Measurements from ENCODE around the gene LITAF. TPM values are rescaled to one million over a fixed set of nuclear protein-coding genes. Genes with fewer than 3 reads are reported as not detected.

LITAF gene
- total RNA-seq, 1 experiment from 2014 or later, result 84.2 TPM

DNA sequence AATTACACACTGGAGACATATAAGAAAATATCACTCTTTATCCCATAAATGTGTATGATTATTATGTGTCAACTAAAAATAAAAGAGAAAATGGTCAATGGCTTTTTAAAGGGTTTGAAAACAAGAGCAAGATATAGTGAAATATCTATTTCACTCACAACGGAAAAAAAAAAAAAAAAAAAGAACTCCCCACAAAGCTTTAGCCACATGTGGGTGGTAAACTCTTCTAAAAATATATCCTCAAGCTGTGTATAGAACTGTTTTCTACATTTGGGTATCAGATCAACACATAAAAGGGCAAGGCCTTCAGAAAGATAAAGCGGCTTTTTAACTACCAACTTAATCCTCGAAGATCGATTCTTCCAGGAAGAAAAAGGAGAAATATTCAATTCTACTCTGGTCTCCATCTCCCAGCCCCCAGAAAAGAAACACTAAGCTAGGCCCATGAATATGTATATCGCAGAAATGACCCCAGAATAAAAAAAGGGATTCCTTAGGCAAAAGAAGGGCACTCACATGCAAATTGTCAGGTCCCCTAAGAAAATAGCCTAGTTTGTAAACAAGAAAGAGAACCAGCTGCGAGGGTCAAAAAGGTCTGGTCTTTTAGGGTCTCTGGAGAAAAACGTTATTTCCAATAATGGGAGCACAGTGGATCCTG is 4.4 kb downstream of the LITAF start:
- H3K9me3 ChIP-seq (ENCODE audit: control insufficient read depth in 1 of 2, insufficient read depth in 1 of 2, low read depth in 1 of 2, low read length in 2 of 2), result no peaks in the 10 kb centered on the region
- H3K79me2 ChIP-seq (ENCODE audit: insufficient read depth, low read length), result peaks cover 80% of the 10 kb centered on the region
- ATAC-seq (no peak), DNase-seq (ENCODE audit: low read depth, low spot score) (no peak)
- no peak overlapping the region for H3K4me3 ChIP-seq (replicated peaks in 1 of 2; ENCODE audit: low read depth in 1 of 2, low read length in 2 of 2)
- no peaks in the 10 kb centered on the region for H3K27me3 ChIP-seq (ENCODE audit: insufficient read depth, low read length)
- H3K36me3 ChIP-seq (ENCODE audit: control insufficient read depth in 1 of 2, insufficient read depth in 2 of 2, low read length in 2 of 2), result no peaks in the 10 kb centered on the region
- H3K9ac ChIP-seq (ENCODE audit: low read length), result no peak overlapping the region
- no TSS peak for BruUV-seq (replicated peaks)
- intact Hi-C loops (cut with micrococcal nuclease), result loop anchor here (5.0 kb wide), 1 partner anchor 60 kb away; no protein-coding TSS in a partner anchor
- no peak for TF ChIP-seq TCF7L2 (IDR thresholded peaks at IDR 0.05; ENCODE audit: borderline replicate concordance, extremely low read depth, insufficient read depth, insufficient read length)
- TF ChIP-seq ZNF274 (IDR thresholded peaks at IDR 0.05; ENCODE audit: low read depth, low read length), result no peak
- TF ChIP-seq RAD21 (IDR thresholded peaks at IDR 0.05; ENCODE audit: low read depth), result no peak
- TF ChIP-seq ZFX (IDR thresholded peaks at IDR 0.05), result no peak
- no peak for TF ChIP-seq FOSL1 (IDR thresholded peaks at IDR 0.05; ENCODE audit: low read depth)
- TF ChIP-seq CEBPB (IDR thresholded peaks at IDR 0.05; ENCODE audit: low read depth), result no peak
- TF ChIP-seq EZH2 (IDR thresholded peaks at IDR 0.05), result no peak
- TF ChIP-seq ELF1 (IDR thresholded peaks at IDR 0.05; ENCODE audit: borderline replicate concordance, low read depth), result no peak
- no peak for TF ChIP-seq SIN3A (IDR thresholded peaks at IDR 0.05; ENCODE audit: low read depth)
- ChIA-PET POLR2A (no interaction called here), RAD21 (ENCODE audit: low non-redundant PET in 1 of 2, low total read pairs in 2 of 2, uncharacterized antibody in 2 of 2, unreplicated experiment in 2 of 2) (no interaction called here), CTCF (interaction anchor here (0.7 to 1.3 kb wide), 2 partner anchors 15 to 50 kb away, joined by 3 to 4 read pairs; no protein-coding TSS in a partner anchor)
- no peaks in the 10 kb centered on the region for H4K20me1 ChIP-seq (ENCODE audit: insufficient read depth)
- H3K9me2 ChIP-seq (ENCODE audit: insufficient read depth), result no peaks in the 10 kb centered on the region
- no peak overlapping the region for H2AFZ ChIP-seq (ENCODE audit: low read depth, low read length, poor library complexity, severe bottlenecking)
- H3K4me1 ChIP-seq (ENCODE audit: control insufficient read depth in 1 of 2, insufficient read depth in 2 of 2, low read length in 2 of 2), result peaks cover 5 to 20% of the 10 kb centered on the region in 2 experiments
- H3K4me2 ChIP-seq (ENCODE audit: low read length), result no peak overlapping the region
- H3K27ac ChIP-seq (ENCODE audit: low read depth, low read length), result no peak overlapping the region

DNA sequence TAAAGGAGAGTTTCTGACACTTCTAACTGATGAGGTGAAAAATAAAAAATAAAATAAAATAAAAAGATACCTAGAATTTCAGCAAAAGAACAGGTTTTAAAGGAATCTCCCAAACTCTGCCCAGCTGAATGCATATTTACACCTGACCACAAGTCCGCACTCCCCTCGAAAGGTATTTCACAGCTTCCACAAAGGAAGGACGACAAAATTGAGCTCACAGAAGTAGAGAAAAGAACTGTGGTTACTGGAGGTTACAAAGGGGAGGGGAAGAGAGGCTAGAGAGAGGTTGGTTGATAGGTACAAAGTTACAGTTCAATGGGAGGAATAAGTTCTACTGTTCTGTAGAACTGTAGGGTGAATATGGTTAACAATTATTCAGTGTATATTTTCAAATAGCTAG is 5.0 kb downstream of the LITAF start:
- Histone ChIP-seq H3K36me3 (ENCODE audit: control insufficient read depth in 1 of 2, insufficient read depth in 2 of 2, low read length in 2 of 2) (no peaks in the 10 kb centered on the region), H3K9me3 (ENCODE audit: control insufficient read depth in 1 of 2, insufficient read depth in 1 of 2, low read depth in 1 of 2, low read length in 2 of 2) (no peaks in the 10 kb centered on the region), H2AFZ (ENCODE audit: low read depth, low read length, poor library complexity, severe bottlenecking) (no peak overlapping the region), H3K4me2 (ENCODE audit: low read length) (no peak overlapping the region), H3K27me3 (ENCODE audit: insufficient read depth, low read length) (no peaks in the 10 kb centered on the region), H3K4me3 (replicated peaks in 1 of 2; ENCODE audit: low read depth in 1 of 2, low read length in 2 of 2) (no peak overlapping the region), H3K27ac (ENCODE audit: low read depth, low read length) (no peak overlapping the region), H3K79me2 (ENCODE audit: insufficient read depth, low read length) (peaks cover 84% of the 10 kb centered on the region), H3K9ac (ENCODE audit: low read length) (no peak overlapping the region), H4K20me1 (ENCODE audit: insufficient read depth) (no peaks in the 10 kb centered on the region), H3K9me2 (ENCODE audit: insufficient read depth) (no peaks in the 10 kb centered on the region), H3K4me1 (ENCODE audit: control insufficient read depth in 1 of 2, insufficient read depth in 2 of 2, low read length in 2 of 2) (peaks cover 5 to 23% of the 10 kb centered on the region in 2 experiments)
- POLR2A ChIA-PET, result no interaction called here
- ATAC-seq (no peak), DNase-seq (ENCODE audit: low read depth, low spot score) (no peak)
- BruUV-seq (replicated peaks), result no TSS peak
- CTCF ChIA-PET, result no interaction called here
- intact Hi-C loops (cut with micrococcal nuclease), result loop anchor here (5.0 kb wide), 1 partner anchor 61 kb away; no protein-coding TSS in a partner anchor
- RAD21 ChIA-PET (ENCODE audit: low non-redundant PET in 1 of 2, low total read pairs in 2 of 2, uncharacterized antibody in 2 of 2, unreplicated experiment in 2 of 2), result no interaction called here
- TF ChIP-seq, protein P1, sequence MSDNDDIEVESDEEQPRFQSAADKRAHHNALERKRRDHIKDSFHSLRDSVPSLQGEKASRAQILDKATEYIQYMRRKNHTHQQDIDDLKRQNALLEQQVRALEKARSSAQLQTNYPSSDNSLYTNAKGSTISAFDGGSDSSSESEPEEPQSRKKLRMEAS (IDR thresholded peaks at IDR 0.05), result no peak
- no peak for TF ChIP-seq POLR2A (IDR thresholded peaks at IDR 0.05; ENCODE audit: borderline replicate concordance, extremely low read depth, insufficient read depth, insufficient read length)
- no peak for TF ChIP-seq CBX3 (IDR thresholded peaks at IDR 0.05; ENCODE audit: low read depth)
- TF ChIP-seq, protein P2, sequence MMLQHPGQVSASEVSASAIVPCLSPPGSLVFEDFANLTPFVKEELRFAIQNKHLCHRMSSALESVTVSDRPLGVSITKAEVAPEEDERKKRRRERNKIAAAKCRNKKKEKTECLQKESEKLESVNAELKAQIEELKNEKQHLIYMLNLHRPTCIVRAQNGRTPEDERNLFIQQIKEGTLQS (IDR thresholded peaks at IDR 0.05), result no peak
- no peak for TF ChIP-seq RAD21 (IDR thresholded peaks at IDR 0.05; ENCODE audit: low read depth)
- no peak for TF ChIP-seq EZH2phosphoT487 (IDR thresholded peaks at IDR 0.05; ENCODE audit: borderline replicate concordance)
- TF ChIP-seq JUND (IDR thresholded peaks at IDR 0.05), result no peak
- TF ChIP-seq SRF (IDR thresholded peaks at IDR 0.05; ENCODE audit: low read depth), result no peak
- no peak for TF ChIP-seq SP1 (IDR thresholded peaks at IDR 0.05; ENCODE audit: low read depth)
- TF ChIP-seq, protein P3, sequence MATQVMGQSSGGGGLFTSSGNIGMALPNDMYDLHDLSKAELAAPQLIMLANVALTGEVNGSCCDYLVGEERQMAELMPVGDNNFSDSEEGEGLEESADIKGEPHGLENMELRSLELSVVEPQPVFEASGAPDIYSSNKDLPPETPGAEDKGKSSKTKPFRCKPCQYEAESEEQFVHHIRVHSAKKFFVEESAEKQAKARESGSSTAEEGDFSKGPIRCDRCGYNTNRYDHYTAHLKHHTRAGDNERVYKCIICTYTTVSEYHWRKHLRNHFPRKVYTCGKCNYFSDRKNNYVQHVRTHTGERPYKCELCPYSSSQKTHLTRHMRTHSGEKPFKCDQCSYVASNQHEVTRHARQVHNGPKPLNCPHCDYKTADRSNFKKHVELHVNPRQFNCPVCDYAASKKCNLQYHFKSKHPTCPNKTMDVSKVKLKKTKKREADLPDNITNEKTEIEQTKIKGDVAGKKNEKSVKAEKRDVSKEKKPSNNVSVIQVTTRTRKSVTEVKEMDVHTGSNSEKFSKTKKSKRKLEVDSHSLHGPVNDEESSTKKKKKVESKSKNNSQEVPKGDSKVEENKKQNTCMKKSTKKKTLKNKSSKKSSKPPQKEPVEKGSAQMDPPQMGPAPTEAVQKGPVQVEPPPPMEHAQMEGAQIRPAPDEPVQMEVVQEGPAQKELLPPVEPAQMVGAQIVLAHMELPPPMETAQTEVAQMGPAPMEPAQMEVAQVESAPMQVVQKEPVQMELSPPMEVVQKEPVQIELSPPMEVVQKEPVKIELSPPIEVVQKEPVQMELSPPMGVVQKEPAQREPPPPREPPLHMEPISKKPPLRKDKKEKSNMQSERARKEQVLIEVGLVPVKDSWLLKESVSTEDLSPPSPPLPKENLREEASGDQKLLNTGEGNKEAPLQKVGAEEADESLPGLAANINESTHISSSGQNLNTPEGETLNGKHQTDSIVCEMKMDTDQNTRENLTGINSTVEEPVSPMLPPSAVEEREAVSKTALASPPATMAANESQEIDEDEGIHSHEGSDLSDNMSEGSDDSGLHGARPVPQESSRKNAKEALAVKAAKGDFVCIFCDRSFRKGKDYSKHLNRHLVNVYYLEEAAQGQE (IDR thresholded peaks at IDR 0.05; ENCODE audit: low read depth), result no peak
- no peak for TF ChIP-seq POLR2AphosphoS5 (IDR thresholded peaks at IDR 0.05; ENCODE audit: low read depth, low read length)
- TF ChIP-seq EGR1 (IDR thresholded peaks at IDR 0.05; ENCODE audit: low read depth), result no peak
- no peak for TF ChIP-seq ZFX (IDR thresholded peaks at IDR 0.05)
- no peak for TF ChIP-seq FOSL1 (IDR thresholded peaks at IDR 0.05; ENCODE audit: low read depth)
- TF ChIP-seq EZH2 (IDR thresholded peaks at IDR 0.05), result no peak
- TF ChIP-seq ELF1 (IDR thresholded peaks at IDR 0.05; ENCODE audit: borderline replicate concordance, low read depth), result no peak

Measured in HCT116 (cell line).